Activated B cell treated with CpG ODN at 0.5 μM for 24 hours (primary cell): ENCODE measurements around the gene TLCD3B. TPM values are rescaled to one million over a fixed set of nuclear protein-coding genes. Genes with fewer than 3 reads are reported as not detected.
A peak's percentile ranks its signal among the peaks of the same experiment; 100 is the strongest.

Experiments
- ATAC-seq: fragments of 200-7000 bp; cut with Tn5 transposase; one replicate; pipeline ENCODE4 v1.10.0; 2021; ENCODE audit warnings: low read depth, mild to moderate bottlenecking, moderate library complexity
- CTCF ChIA-PET: fragments of 350-600 bp; sonication (Branson Sonifier 250); formaldehyde crosslinking; loops from one replicate; lab custom pipeline; 2021; ENCODE audit warnings: antibody characterized with exemption; lab: Charles Lee
- POLR2A ChIA-PET: fragments of 350-600 bp; sonication (Branson Sonifier 250); formaldehyde crosslinking; loops from one replicate; lab custom pipeline; 2021; ENCODE audit warnings: antibody characterized with exemption; lab: Charles Lee
- DNase-seq: peaks from one replicate; pipeline ENCODE4 v3.0.0; 2022
- H3K27ac Mint-ChIP-seq: one replicate; pipeline ENCODE4 v1.8.0; 2020; ENCODE audit warnings: mixed read lengths
- H3K27me3 Mint-ChIP-seq: one replicate; pipeline ENCODE4 v1.8.0; 2021; ENCODE audit warnings: mixed read lengths
- H3K36me3 Mint-ChIP-seq: one replicate; pipeline ENCODE4 v1.8.0; 2021; ENCODE audit warnings: low read depth, mixed read lengths
- H3K4me1 Mint-ChIP-seq: one replicate; pipeline ENCODE4 v1.8.0; 2021; ENCODE audit warnings: mixed read lengths
- H3K4me3 Mint-ChIP-seq: one replicate; pipeline ENCODE4 v1.8.0; 2020; ENCODE audit warnings: mild to moderate bottlenecking, mixed read lengths
- H3K9me3 Mint-ChIP-seq: one replicate; pipeline ENCODE4 v1.8.0; 2020; ENCODE audit warnings: mixed read lengths
- CTCF ChIP-seq: fragments of 200-600 bp; IDR thresholded peaks from one replicate; pipeline ENCODE4 v1.8.0; 2022; ENCODE audit warnings: antibody characterized with exemption, mild to moderate bottlenecking
- intact Hi-C: fragments of 100-400 bp; cut with micrococcal nuclease; formaldehyde crosslinking; loops from one replicate; pipeline ENCODE4 v1.15.1; 2024
- total RNA-seq: library from RNA; stranded (reverse); gene quantifications from 2 replicates; pipeline ENCODE4 v1.2.3, GENCODE V29; 2022

Gene TLCD3B
- total RNA-seq, 1 donor from 2014 or later = not detected

GRCh38 chr16:30068750-30069610 is 37.9 kb upstream of the TLCD3B start:
- ChIA-PET CTCF (no interaction called here), POLR2A (interaction anchor here (0.6 kb wide), 1 partner anchor 40 kb away, joined by 3 read pairs; no protein-coding TSS in a partner anchor)
- ATAC-seq (no peak), DNase-seq (peak; percentile 48)
- Mint-ChIP-seq H3K4me3 (peak overlapping the region; percentile 48), H3K9me3 (no peaks in the 10 kb centered on the region), H3K27me3 (no peaks in the 10 kb centered on the region), H3K4me1 (peaks cover 28% of the 10 kb centered on the region), H3K36me3 (peaks cover 60% of the 10 kb centered on the region), H3K27ac (peak overlapping the region; percentile 46)
- no peak for TF ChIP-seq CTCF
- intact Hi-C loops = loop anchor here (10.0 kb wide), 2 partner anchors 336 to 586 kb away; partner anchors contain the start of genes FBRS, PRR14 and ZNF771

GRCh38 chr16:30068333-30068732 is 37.3 kb upstream of the TLCD3B start:
- ChIA-PET CTCF (no interaction called here), POLR2A (no interaction called here)
- peaks cover 33% of the 10 kb centered on the region for H3K4me1 Mint-ChIP-seq
- no peaks in the 10 kb centered on the region for H3K9me3 Mint-ChIP-seq
- ATAC-seq (no peak), DNase-seq (no peak)
- intact Hi-C loops = loop anchor here (10.0 kb wide), 2 partner anchors 336 to 586 kb away; partner anchors contain the start of genes FBRS, PRR14 and ZNF771
- no peaks in the 10 kb centered on the region for H3K27me3 Mint-ChIP-seq
- peaks cover 58% of the 10 kb centered on the region for H3K36me3 Mint-ChIP-seq
- H3K4me3 Mint-ChIP-seq = peak overlapping the region; percentile 48
- no peak overlapping the region for H3K27ac Mint-ChIP-seq
- TF ChIP-seq CTCF = no peak

- Mint-ChIP-seq H3K27ac (peak overlapping the region; percentile 24), H3K27me3 (no peaks in the 10 kb centered on the region), H3K4me1 (peaks cover 35% of the 10 kb centered on the region), H3K9me3 (no peaks in the 10 kb centered on the region), H3K36me3 (peaks cover 57% of the 10 kb centered on the region), H3K4me3 (no peak overlapping the region)
- TF ChIP-seq CTCF = no peak
- DNase-seq (no peak), ATAC-seq (no peak)
- CTCF ChIA-PET = interaction anchor here (0.7 kb wide), 1 partner anchor 333 kb away, joined by 3 read pairs; no protein-coding TSS in a partner anchor
- intact Hi-C loops = loop anchor here (10.0 kb wide), 2 partner anchors 337 to 587 kb away; partner anchors contain the start of genes FBRS, PRR14 and ZNF771
- POLR2A ChIA-PET = interaction anchor here (3.5 to 4.8 kb wide), 2 partner anchors 8 to 117 kb away, joined by 75 to 89 read pairs; partner anchors contain the start of genes CORO1A and PPP4C
Observed at GRCh38 chr16:30067584-30067916, 36.5 kb upstream of the TLCD3B start.

- Mint-ChIP-seq H3K27ac (peak overlapping the region; percentile 99), H3K36me3 (peaks cover 54% of the 10 kb centered on the region), H3K4me3 (peak overlapping the region; percentile 99), H3K9me3 (no peaks in the 10 kb centered on the region), H3K27me3 (no peaks in the 10 kb centered on the region), H3K4me1 (peaks cover 35% of the 10 kb centered on the region)
- intact Hi-C loops = loop anchor here (10.0 kb wide), 2 partner anchors 338 to 588 kb away; partner anchors contain the start of genes FBRS, PRR14 and ZNF771
- ATAC-seq = no peak
- ChIA-PET POLR2A (interaction anchor here (0.6 to 4.8 kb wide), 8 partner anchors 8 to 1244 kb away, joined by 4 to 116 read pairs (median 10); partner anchors contain the start of genes ATXN2L, CORO1A, PPP4C and TAOK2), CTCF (interaction anchor here (0.7 to 2.9 kb wide), 2 partner anchors 26 to 334 kb away, joined by 3 to 24 read pairs; partner anchors contain the start of gene TBX6)
- no peak for DNase-seq
- no peak for TF ChIP-seq CTCF
Observed at GRCh38 chr16:30066761-30067583, 35.9 kb upstream of the TLCD3B start.
